K562 (cell line): ENCODE data around the gene SCN1A. TPM values are rescaled to one million over a fixed set of nuclear protein-coding genes. Genes with fewer than 3 reads are reported as not detected.

Experiments
- ATAC-seq: fragments of 200-7000 bp; cut with Tn5 transposase; 3 replicates; pipeline ENCODE4 v1.9.1; 2020; ENCODE audit warnings: moderate library complexity
- BruUV-seq: library from RNA; stranded (reverse); fragments of 400-500 nt; replicated peaks from 2 replicates; lab custom pipeline; 2021; lab: Mats Ljungman, UMichigan
- CTCF ChIA-PET: fragments of 300-600 bp; formaldehyde crosslinking; extraction: SDS; loops from one replicate; lab custom pipeline; 2021; ENCODE audit warnings: low intra/inter-chr PET ratio; lab: Yijun Ruan, JAX
- POLR2A ChIA-PET: fragments of 300-600, 350-650 bp; sonication (Branson Sonifier 250); formaldehyde crosslinking; extraction: SDS; loops from one replicate; lab custom pipeline; 2021; ENCODE audit warnings: antibody characterized with exemption, inconsistent platforms; lab: Yijun Ruan, JAX
- DNase-seq, 4 experiments: peaks; one replicate each; pipeline versions ENCODE4 v3.0.0 to v3.0.0-alpha.2; 2011 to 2018; ENCODE audit warnings: low spot score in 3 of 4, mixed read lengths in 3 of 4; ENCODE audit errors: extremely low read depth in 1 of 4
- FAIRE-seq: peaks from 2 replicates; lab custom pipeline; 2011; peaks lifted over from hg19 to GRCh38; lab: Jason Lieb, UNC
- H2AFZ ChIP-seq: 2 replicates; pipeline ENCODE4 v1.6.0; 2011; ENCODE audit warnings: low read depth, low read length, control low read depth, inconsistent platforms
- H3K27ac ChIP-seq: fragments of 200-600 bp; 3 replicates; pipeline ENCODE4 v1.8.0; 2011; ENCODE audit warnings: low read depth, mild to moderate bottlenecking, control low read depth, inconsistent platforms, low read length, moderate library complexity, mixed read lengths; ENCODE audit errors: extremely low read depth
- H3K27me3 ChIP-seq, 2 experiments: fragments of 300-600 bp in 1 of 2; 2 replicates in 1 of 2; 3 replicates in 1 of 2; pipeline versions ENCODE4 v1.6.0 to v1.8.0; 2011; ENCODE audit warnings: inconsistent platforms in 2 of 2, low read length in 2 of 2, mild to moderate bottlenecking in 1 of 2, mixed read lengths in 1 of 2, moderate library complexity in 1 of 2; ENCODE audit not compliant: control insufficient read depth in 2 of 2, insufficient read depth in 2 of 2
- H3K36me3 ChIP-seq: fragments of 300-600 bp; 3 replicates; pipeline ENCODE4 v1.8.0; 2011; ENCODE audit warnings: mild to moderate bottlenecking, low read length, inconsistent platforms; ENCODE audit not compliant: control insufficient read depth, insufficient read depth
- H3K4me1 ChIP-seq, 2 experiments: fragments of 200-600 bp in 1 of 2; replicated peaks in 1 of 2; 2 replicates in 1 of 2; 3 replicates in 1 of 2; pipeline versions ENCODE4 v1.5.1 to v1.8.0; 2011; ENCODE audit warnings: inconsistent platforms in 2 of 2, low read length in 2 of 2, mild to moderate bottlenecking in 1 of 2, mixed read lengths in 1 of 2, moderate library complexity in 1 of 2; ENCODE audit not compliant: control insufficient read depth in 2 of 2, insufficient read depth in 2 of 2
- H3K4me2 ChIP-seq: 2 replicates; pipeline ENCODE4 v1.6.1; 2011; ENCODE audit warnings: low read length, control low read depth, inconsistent platforms, mixed read lengths; ENCODE audit not compliant: insufficient read depth
- H3K4me3 ChIP-seq: fragments of 200-600 bp; sonication (generic), shearing (Covaris generic); 2 replicates; pipeline ENCODE4 v1.5.1; 2016; ENCODE audit warnings: control low read depth, inconsistent platforms
- H3K79me2 ChIP-seq: fragments of 200-600 bp; 3 replicates; pipeline ENCODE4 v1.8.0; 2011; ENCODE audit warnings: low read length, inconsistent platforms; ENCODE audit not compliant: control insufficient read depth, insufficient read depth
- H3K9ac ChIP-seq, 2 experiments: 2 replicates each; pipeline versions ENCODE4 v1.6.0 to v1.6.1; 2011; ENCODE audit warnings: low read depth in 2 of 2, low read length in 2 of 2, control low read depth in 1 of 2, inconsistent platforms in 1 of 2, mild to moderate bottlenecking in 1 of 2, mixed read lengths in 1 of 2; ENCODE audit not compliant: insufficient read depth in 1 of 2
- H3K9me1 ChIP-seq: one replicate; pipeline ENCODE4 v1.6.0; 2011; ENCODE audit warnings: inconsistent platforms, mild to moderate bottlenecking, low read length, moderate library complexity; ENCODE audit not compliant: control insufficient read depth, insufficient read depth
- H3K9me3 ChIP-seq: replicated peaks from 2 replicates; pipeline ENCODE4 v1.5.1; 2011; ENCODE audit warnings: low read depth, low read length, inconsistent platforms; ENCODE audit not compliant: control insufficient read depth, insufficient read depth
- H4K20me1 ChIP-seq: replicated peaks from 2 replicates; pipeline ENCODE4 v1.6.1; 2011; ENCODE audit warnings: low read length, inconsistent platforms, mixed read lengths; ENCODE audit not compliant: control insufficient read depth, insufficient read depth
- HMGN3 ChIP-seq: IDR thresholded peaks from 2 replicates; pipeline ENCODE4 v1.6.1; 2011; ENCODE audit warnings: borderline replicate concordance, low read depth, mild to moderate bottlenecking, mixed read lengths, low read length; ENCODE audit not compliant: insufficient read length; ENCODE audit errors: extremely low read depth
- MAZ ChIP-seq, 2 experiments: fragments of 450-650 bp in 1 of 2; sonication (generic) in 1 of 2; formaldehyde crosslinking; IDR thresholded peaks in 1 of 2; conservative IDR thresholded peaks in 1 of 2; 2 replicates each; pipeline versions ENCODE4 v1.4.0 to v1.5.0; 2020; ENCODE audit warnings: mild to moderate bottlenecking in 1 of 2, missing genetic modification reagents in 1 of 2
- SNRNP70 ChIP-seq: fragments of 200-400 bp; formaldehyde crosslinking; optimal IDR thresholded peaks from 2 replicates; pipeline ENCODE3; 2017; ENCODE audit warnings: low read depth, low read length
- SPI1 ChIP-seq: IDR thresholded peaks from 2 replicates; pipeline ENCODE4 v1.6.1; 2011; ENCODE audit warnings: low read depth, low read length, control low read depth, borderline replicate concordance
- WGBS: fragments of 100-300 bp; shearing (Covaris generic); methylation state at CpG from one replicate; pipeline ENCODE4 v1.1.6; 2016; ENCODE audit warnings: low coverage, mixed read lengths; ENCODE audit not compliant: insufficient coverage; ENCODE audit errors: missing lambda C conversion rate; 5-methylcytosine and 5-hydroxymethylcytosine counted together
- in situ Hi-C: fragments of 300-500 bp; cut with MboI; formaldehyde crosslinking; loops from 4 replicates; pipeline ENCODE4 v1.15.0; 2018; ENCODE audit warnings: inconsistent platforms, mixed read lengths
- intact Hi-C: fragments of 100-400 bp; cut with micrococcal nuclease; formaldehyde crosslinking; loops from 2 replicates; pipeline ENCODE4 v1.14.2; 2022
- polyA plus RNA-seq, 8 experiments: library from polyadenylated mRNA; depleted of rRNA in 4 of 8; stranded (reverse) in 5 of 8; unstranded in 3 of 8; fragments of >200 nt; fragmentation: Nextera tagmentation in 2 of 8; fragmentation: Illumina TruSeq in 1 of 8; extraction: Ambion mirVana in 2 of 8; extraction: Trizol in 1 of 8; gene quantifications; 2 replicates each; pipeline versions ENCODE4 v1.2.1 to v1.2.3, GENCODE V29; 2011 to 2014; ENCODE audit warnings: inconsistent platforms in 1 of 8, missing spikeins in 1 of 8
- total RNA-seq, 7 experiments: library from RNA; depleted of rRNA in 6 of 7; stranded (reverse); fragments of >200 nt in 6 of 7; fragmentation: Illumina TruSeq in 2 of 7; extraction: Trizol in 2 of 7; gene quantifications; 2 replicates each; pipeline versions ENCODE4 v1.2.1 to v1.2.3, GENCODE V29; 2011 to 2021; ENCODE audit warnings: low replicate concordance in 1 of 7

The SCN1A gene
- total and polyA plus RNA-seq, 9 of the 15 experiments (the other 6 are each of a cell fraction or from before 2014, with no cell fraction given) = not detected

- POLR2A ChIA-PET = no interaction called here
- no peaks in the 10 kb centered on the region for H3K79me2 ChIP-seq
- H3K27ac ChIP-seq = no peak overlapping the region
- WGBS = 0% methylated on average over 2 of the region's 2 CpGs
- FAIRE-seq (no peak), ATAC-seq (no peak), DNase-seq (no peak)
- BruUV-seq = no TSS peak
- intact Hi-C loops = no loop called here
- H3K9ac ChIP-seq = no peak overlapping the region
- CTCF ChIA-PET = no interaction called here
- H3K9me1 ChIP-seq = no peaks in the 10 kb centered on the region
- in situ Hi-C loops = no loop called here
- no peak overlapping the region for H3K4me2 ChIP-seq
- H3K4me3 ChIP-seq = no peak overlapping the region
- H2AFZ ChIP-seq = no peak overlapping the region
- no peaks in the 10 kb centered on the region for H3K4me1 ChIP-seq
- TF ChIP-seq SNRNP70 (no peak), SPI1 (no peak), MAZ (CRISPR knock-in tag; conservative IDR thresholded peaks at IDR 0.05 in 1 of 2, IDR thresholded peaks at IDR 0.05 in 1 of 2) (no peak)
- TF ChIP-seq, all 486 proteins: peak for 0
- H3K9me3 ChIP-seq = no peaks in the 10 kb centered on the region
- H3K36me3 ChIP-seq = no peaks in the 10 kb centered on the region
- no peaks in the 10 kb centered on the region for H4K20me1 ChIP-seq
- H3K27me3 ChIP-seq = no peaks in the 10 kb centered on the region
Measured at GRCh38 chr2:166157578-166157977, 29.8 kb upstream of the SCN1A start.

- DNase-seq (no peak), ATAC-seq (no peak), FAIRE-seq (no peak)
- H3K27me3 ChIP-seq = no peaks in the 10 kb centered on the region
- no peak overlapping the region for H3K27ac ChIP-seq
- H3K36me3 ChIP-seq = no peaks in the 10 kb centered on the region
- in situ Hi-C loops (no loop called here), intact Hi-C loops (no loop called here)
- H3K9me3 ChIP-seq = no peaks in the 10 kb centered on the region
- H3K4me3 ChIP-seq = no peak overlapping the region
- H3K4me1 ChIP-seq = no peaks in the 10 kb centered on the region
- H3K79me2 ChIP-seq = no peaks in the 10 kb centered on the region
- H3K4me2 ChIP-seq = no peak overlapping the region
- ChIA-PET CTCF (no interaction called here), POLR2A (no interaction called here)
- no TSS peak for BruUV-seq
- no peak overlapping the region for H2AFZ ChIP-seq
- no peaks in the 10 kb centered on the region for H3K9me1 ChIP-seq
- 0% methylated on average over 3 of the region's 3 CpGs for WGBS
- H3K9ac ChIP-seq = no peak overlapping the region
- no peaks in the 10 kb centered on the region for H4K20me1 ChIP-seq
- no peak for TF ChIP-seq HMGN3
Measured at GRCh38 chr2:166156985-166157490, 29.2 kb upstream of the SCN1A start.
